ENCODE data around the gene RIF1.

RIF1 gene

GRCh38 chr2:151437630-151438029 is 27.9 kb downstream of the RIF1 start:
- peaks cover 29 to 33% of the 10 kb centered on the region in 2 experiments for H3K36me3 ChIP-seq (ENCODE audit: control insufficient read depth in 1 of 2, insufficient read depth in 2 of 2, low read length in 2 of 2)
- no peak overlapping the region for H2AFZ ChIP-seq (ENCODE audit: insufficient read depth, low read length, poor library complexity)
- H4K91ac ChIP-seq (ENCODE audit: low read depth, low read length): no peak overlapping the region
- peak in 1 of 2 donors; percentile 75 for DNase-seq
- no peak overlapping the region for H3K4me2 ChIP-seq (ENCODE audit: low read length)
- H2BK120ac ChIP-seq (ENCODE audit: insufficient read depth, low read length, poor library complexity): no peak overlapping the region
- no peak overlapping the region for H3K14ac ChIP-seq (ENCODE audit: low read length)
- H4K8ac ChIP-seq (ENCODE audit: low read depth, low read length): no peak overlapping the region
- H2BK5ac ChIP-seq (ENCODE audit: low read depth, low read length, poor library complexity): no peak overlapping the region
- H3K27me3 ChIP-seq (ENCODE audit: insufficient read depth, low read length): no peaks in the 10 kb centered on the region
- H3K79me2 ChIP-seq (ENCODE audit: control insufficient read depth, insufficient read depth, low read length, poor library complexity): no peaks in the 10 kb centered on the region
- H3K4me3 ChIP-seq (ENCODE audit: low read depth, low read length): no peak overlapping the region
- no peak overlapping the region for H4K12ac ChIP-seq (ENCODE audit: low read depth, low read length)
- H3K79me1 ChIP-seq (ENCODE audit: low read length): no peaks in the 10 kb centered on the region
- no peak overlapping the region for H3K18ac ChIP-seq (ENCODE audit: low read length)
- no peak overlapping the region for H2BK12ac ChIP-seq (ENCODE audit: low read length)
- no peak overlapping the region for H3K4ac ChIP-seq (ENCODE audit: low read depth, low read length)
- H3K27ac ChIP-seq (ENCODE audit: low read depth, low read length): no peak overlapping the region
- H3K9ac ChIP-seq (ENCODE audit: low read length): no peak overlapping the region
- WGBS (ENCODE audit: extremely low coverage, insufficient coverage, insufficient read length): no CpG with 5 or more reads among the region's 3 CpGs
- no peak overlapping the region for H2AK5ac ChIP-seq (ENCODE audit: low read length)
- no peaks in the 10 kb centered on the region for H3K4me1 ChIP-seq (ENCODE audit: control insufficient read depth in 1 of 2, insufficient read depth in 2 of 2, low read length in 2 of 2)
- H3K9me3 ChIP-seq (ENCODE audit: insufficient read depth, low read depth, low read length): no peaks in the 10 kb centered on the region
- no peak overlapping the region for H3K23ac ChIP-seq (ENCODE audit: low read length)

DNA sequence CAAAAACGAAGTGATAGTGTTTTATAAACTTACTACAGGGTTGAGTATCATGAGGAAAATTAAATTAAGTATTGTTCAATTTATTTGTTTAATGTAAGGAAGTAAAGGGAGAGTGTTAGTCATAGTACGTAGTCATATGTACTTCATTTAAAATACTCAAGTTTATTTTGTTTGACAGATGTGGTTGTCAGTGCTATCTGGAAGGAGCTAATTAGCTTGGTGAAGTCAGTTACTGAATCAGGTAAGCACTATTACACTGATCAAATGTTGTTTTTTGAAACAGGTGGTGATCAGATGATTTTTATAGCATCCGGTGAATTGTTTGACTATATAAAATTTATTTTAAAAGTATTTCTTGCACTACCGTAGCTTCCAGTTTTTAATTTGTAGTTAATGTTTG is 28.8 kb downstream of the RIF1 start:
- H4K8ac ChIP-seq (ENCODE audit: low read depth, low read length): no peak overlapping the region
- H3K4me1 ChIP-seq (ENCODE audit: control insufficient read depth in 1 of 2, insufficient read depth in 2 of 2, low read length in 2 of 2): no peaks in the 10 kb centered on the region
- H3K18ac ChIP-seq (ENCODE audit: low read length): no peak overlapping the region
- no peak overlapping the region for H3K27ac ChIP-seq (ENCODE audit: low read depth, low read length)
- no peaks in the 10 kb centered on the region for H3K79me2 ChIP-seq (ENCODE audit: control insufficient read depth, insufficient read depth, low read length, poor library complexity)
- no peak overlapping the region for H2BK5ac ChIP-seq (ENCODE audit: low read depth, low read length, poor library complexity)
- no peak overlapping the region for H3K23ac ChIP-seq (ENCODE audit: low read length)
- no peak overlapping the region for H2BK12ac ChIP-seq (ENCODE audit: low read length)
- no peaks in the 10 kb centered on the region for H3K27me3 ChIP-seq (ENCODE audit: insufficient read depth, low read length)
- H3K9ac ChIP-seq (ENCODE audit: low read length): no peak overlapping the region
- H2AFZ ChIP-seq (ENCODE audit: insufficient read depth, low read length, poor library complexity): no peak overlapping the region
- H2BK120ac ChIP-seq (ENCODE audit: insufficient read depth, low read length, poor library complexity): no peak overlapping the region
- H4K12ac ChIP-seq (ENCODE audit: low read depth, low read length): no peak overlapping the region
- no peak overlapping the region for H4K91ac ChIP-seq (ENCODE audit: low read depth, low read length)
- no peak overlapping the region for H3K4me2 ChIP-seq (ENCODE audit: low read length)
- no peak overlapping the region for H3K14ac ChIP-seq (ENCODE audit: low read length)
- H3K4ac ChIP-seq (ENCODE audit: low read depth, low read length): no peak overlapping the region
- H3K9me3 ChIP-seq (ENCODE audit: insufficient read depth, low read depth, low read length): no peaks in the 10 kb centered on the region
- no peak overlapping the region for H3K4me3 ChIP-seq (ENCODE audit: low read depth, low read length)
- H3K79me1 ChIP-seq (ENCODE audit: low read length): no peaks in the 10 kb centered on the region
- H3K36me3 ChIP-seq (ENCODE audit: control insufficient read depth in 1 of 2, insufficient read depth in 2 of 2, low read length in 2 of 2): peaks cover 30 to 35% of the 10 kb centered on the region in 2 experiments
- no CpG with 5 or more reads among the region's 4 CpGs for WGBS (ENCODE audit: extremely low coverage, insufficient coverage, insufficient read length)
- H2AK5ac ChIP-seq (ENCODE audit: low read length): no peak overlapping the region
- DNase-seq: no peak

DNA sequence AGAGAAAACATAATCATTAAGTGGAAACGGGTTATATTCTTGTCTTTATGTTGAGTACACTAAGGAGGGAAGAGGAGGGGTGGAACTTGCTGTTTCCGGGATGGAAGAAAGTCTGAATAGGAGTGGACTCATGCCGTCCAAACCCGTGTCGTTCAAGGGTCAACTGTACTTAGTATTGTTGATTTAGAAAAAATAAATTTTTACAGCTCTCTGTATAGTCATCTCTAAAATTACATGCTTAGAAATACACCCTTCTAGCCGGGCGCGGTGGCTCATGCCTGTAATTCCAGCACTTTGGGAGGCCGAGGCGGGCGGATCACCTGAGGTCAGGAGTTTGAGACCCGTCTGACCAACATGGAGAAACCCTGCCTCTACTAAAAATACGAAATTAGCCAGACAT is 29.4 kb downstream of the RIF1 start:
- Histone ChIP-seq H3K9me3 (ENCODE audit: insufficient read depth, low read depth, low read length) (no peaks in the 10 kb centered on the region), H2AK5ac (ENCODE audit: low read length) (no peak overlapping the region), H3K4ac (ENCODE audit: low read depth, low read length) (no peak overlapping the region), H3K27me3 (ENCODE audit: insufficient read depth, low read length) (no peaks in the 10 kb centered on the region), H2AFZ (ENCODE audit: insufficient read depth, low read length, poor library complexity) (no peak overlapping the region), H3K79me2 (ENCODE audit: control insufficient read depth, insufficient read depth, low read length, poor library complexity) (no peaks in the 10 kb centered on the region), H3K4me1 (ENCODE audit: control insufficient read depth in 1 of 2, insufficient read depth in 2 of 2, low read length in 2 of 2) (no peaks in the 10 kb centered on the region), H3K4me2 (ENCODE audit: low read length) (no peak overlapping the region), H3K4me3 (ENCODE audit: low read depth, low read length) (no peak overlapping the region), H3K18ac (ENCODE audit: low read length) (no peak overlapping the region), H3K36me3 (ENCODE audit: control insufficient read depth in 1 of 2, insufficient read depth in 2 of 2, low read length in 2 of 2) (peaks cover 30 to 31% of the 10 kb centered on the region in 2 experiments), H2BK120ac (ENCODE audit: insufficient read depth, low read length, poor library complexity) (no peak overlapping the region), H2BK5ac (ENCODE audit: low read depth, low read length, poor library complexity) (no peak overlapping the region), H3K79me1 (ENCODE audit: low read length) (no peaks in the 10 kb centered on the region), H4K8ac (ENCODE audit: low read depth, low read length) (no peak overlapping the region), H4K91ac (ENCODE audit: low read depth, low read length) (no peak overlapping the region), H3K9ac (ENCODE audit: low read length) (no peak overlapping the region), H3K27ac (ENCODE audit: low read depth, low read length) (no peak overlapping the region), H2BK12ac (ENCODE audit: low read length) (no peak overlapping the region), H4K12ac (ENCODE audit: low read depth, low read length) (no peak overlapping the region), H3K23ac (ENCODE audit: low read length) (no peak overlapping the region), H3K14ac (ENCODE audit: low read length) (no peak overlapping the region)
- no peak for DNase-seq
- no CpG with 5 or more reads among the region's 13 CpGs for WGBS (ENCODE audit: extremely low coverage, insufficient coverage, insufficient read length)

GRCh38 chr2:151459358-151459757 is 49.7 kb downstream of the RIF1 start:
- no peak overlapping the region for H2AK5ac ChIP-seq (ENCODE audit: low read length)
- no peak overlapping the region for H3K23ac ChIP-seq (ENCODE audit: low read length)
- no peaks in the 10 kb centered on the region for H3K9me3 ChIP-seq (ENCODE audit: insufficient read depth, low read depth, low read length)
- no CpG with 5 or more reads among the region's 1 CpG for WGBS (ENCODE audit: extremely low coverage, insufficient coverage, insufficient read length)
- no peak overlapping the region for H4K12ac ChIP-seq (ENCODE audit: low read depth, low read length)
- H2BK12ac ChIP-seq (ENCODE audit: low read length): no peak overlapping the region
- no peaks in the 10 kb centered on the region for H3K4me1 ChIP-seq (ENCODE audit: control insufficient read depth in 1 of 2, insufficient read depth in 2 of 2, low read length in 2 of 2)
- H2BK5ac ChIP-seq (ENCODE audit: low read depth, low read length, poor library complexity): no peak overlapping the region
- peaks cover 11 to 14% of the 10 kb centered on the region in 2 experiments for H3K36me3 ChIP-seq (ENCODE audit: control insufficient read depth in 1 of 2, insufficient read depth in 2 of 2, low read length in 2 of 2)
- no peak overlapping the region for H2AFZ ChIP-seq (ENCODE audit: insufficient read depth, low read length, poor library complexity)
- no peak overlapping the region for H3K27ac ChIP-seq (ENCODE audit: low read depth, low read length)
- H3K4me2 ChIP-seq (ENCODE audit: low read length): no peak overlapping the region
- H3K9ac ChIP-seq (ENCODE audit: low read length): no peak overlapping the region
- H3K14ac ChIP-seq (ENCODE audit: low read length): no peak overlapping the region
- H3K18ac ChIP-seq (ENCODE audit: low read length): no peak overlapping the region
- no peaks in the 10 kb centered on the region for H3K27me3 ChIP-seq (ENCODE audit: insufficient read depth, low read length)
- no peak overlapping the region for H3K4me3 ChIP-seq (ENCODE audit: low read depth, low read length)
- H4K8ac ChIP-seq (ENCODE audit: low read depth, low read length): no peak overlapping the region
- DNase-seq: no peak
- H3K4ac ChIP-seq (ENCODE audit: low read depth, low read length): no peak overlapping the region
- no peak overlapping the region for H4K91ac ChIP-seq (ENCODE audit: low read depth, low read length)
- H3K79me2 ChIP-seq (ENCODE audit: control insufficient read depth, insufficient read depth, low read length, poor library complexity): no peaks in the 10 kb centered on the region
- H2BK120ac ChIP-seq (ENCODE audit: insufficient read depth, low read length, poor library complexity): no peak overlapping the region
- no peaks in the 10 kb centered on the region for H3K79me1 ChIP-seq (ENCODE audit: low read length)

Data from trophoblast cell (in vitro differentiated cells and primary cell).